ENCODE measurements around the gene NSDHL.

DNA sequence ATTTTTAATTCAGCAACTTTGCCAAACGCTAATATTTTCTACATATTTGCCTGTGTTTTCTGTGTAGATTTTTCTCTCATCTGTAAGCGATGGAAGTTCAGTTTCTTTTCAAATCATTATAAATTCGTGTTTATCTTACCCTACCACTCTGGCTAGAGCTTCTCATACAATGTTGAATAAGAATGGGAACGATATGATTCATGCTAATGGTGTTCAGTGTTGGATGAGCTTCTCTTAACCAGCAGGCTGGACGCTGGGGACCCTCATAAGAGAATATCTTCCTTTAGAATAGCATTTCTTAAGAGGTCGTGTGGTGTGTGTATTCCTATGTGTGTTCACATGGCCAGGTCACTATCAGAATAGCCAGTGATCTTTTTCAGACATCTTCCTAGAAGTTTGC is 31.0 kb downstream of the NSDHL start:
- TF ChIP-seq, protein P1, sequence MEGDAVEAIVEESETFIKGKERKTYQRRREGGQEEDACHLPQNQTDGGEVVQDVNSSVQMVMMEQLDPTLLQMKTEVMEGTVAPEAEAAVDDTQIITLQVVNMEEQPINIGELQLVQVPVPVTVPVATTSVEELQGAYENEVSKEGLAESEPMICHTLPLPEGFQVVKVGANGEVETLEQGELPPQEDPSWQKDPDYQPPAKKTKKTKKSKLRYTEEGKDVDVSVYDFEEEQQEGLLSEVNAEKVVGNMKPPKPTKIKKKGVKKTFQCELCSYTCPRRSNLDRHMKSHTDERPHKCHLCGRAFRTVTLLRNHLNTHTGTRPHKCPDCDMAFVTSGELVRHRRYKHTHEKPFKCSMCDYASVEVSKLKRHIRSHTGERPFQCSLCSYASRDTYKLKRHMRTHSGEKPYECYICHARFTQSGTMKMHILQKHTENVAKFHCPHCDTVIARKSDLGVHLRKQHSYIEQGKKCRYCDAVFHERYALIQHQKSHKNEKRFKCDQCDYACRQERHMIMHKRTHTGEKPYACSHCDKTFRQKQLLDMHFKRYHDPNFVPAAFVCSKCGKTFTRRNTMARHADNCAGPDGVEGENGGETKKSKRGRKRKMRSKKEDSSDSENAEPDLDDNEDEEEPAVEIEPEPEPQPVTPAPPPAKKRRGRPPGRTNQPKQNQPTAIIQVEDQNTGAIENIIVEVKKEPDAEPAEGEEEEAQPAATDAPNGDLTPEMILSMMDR (conservative IDR thresholded peaks at IDR 0.05): no peak
- no peak for TF ChIP-seq ZFX (IDR thresholded peaks at IDR 0.05)
